ENCODE data around the gene YIPF2.

YIPF2 gene

GRCh38 chr19:10876459-10877240 lies 51.8 kb downstream of the YIPF2 start:
- DNase-seq (ENCODE audit: low read depth in 2 of 2), result no peak

GRCh38 chr19:10874024-10874423 lies 54.4 kb downstream of the YIPF2 start:
- no peak for DNase-seq (ENCODE audit: low read depth in 2 of 2)

- no peak for DNase-seq (ENCODE audit: low read depth in 2 of 2)
Observed at GRCh38 chr19:10872546-10873107, 55.8 kb downstream of the YIPF2 start.

Measured in fibroblast of skin of left quadriceps (primary cell).